ENCODE measurements around the gene MAP2K2. TPM values are rescaled to one million over a fixed set of nuclear protein-coding genes. Genes with fewer than 3 reads are reported as not detected.
A peak's percentile ranks its signal among the peaks of the same experiment; 100 is the strongest.
"Not testable (repeated sequence)": the region's sequence is repeated elsewhere in the genome, so short reads cannot be mapped to it uniquely, and the experiment has no call there.

The MAP2K2 gene
- total RNA-seq, 2 donors from 2014 or later, result 56.8 to 92.0 TPM

DNA sequence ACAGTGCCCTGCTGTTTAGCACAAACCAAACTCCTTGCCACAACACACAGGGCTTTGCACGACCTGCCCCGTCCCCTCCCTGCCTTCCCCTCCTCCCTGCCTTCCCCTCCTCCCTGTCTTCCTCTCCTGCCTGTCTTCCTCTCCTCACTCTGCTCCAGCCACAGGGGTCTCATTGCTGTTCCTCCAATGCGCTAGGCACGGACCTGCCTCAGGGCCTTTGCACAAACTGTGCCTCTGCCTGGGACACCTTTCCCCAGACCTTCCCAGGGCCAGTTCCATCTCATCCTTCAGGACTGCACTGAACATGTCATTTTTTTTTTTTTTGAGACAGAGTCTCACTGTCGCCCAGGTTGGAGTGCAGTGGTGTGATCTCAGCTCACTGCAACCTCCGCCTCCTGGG, 27.7 kb upstream of the MAP2K2 start:
- WGBS, 2 donors, result 79% methylated on average over 6 of the region's 6 CpGs
- ATAC-seq (no peak), DNase-seq (no peak)
- TF ChIP-seq POLR2A (IDR thresholded peaks at IDR 0.05), result no peak
- TF ChIP-seq, protein P1, sequence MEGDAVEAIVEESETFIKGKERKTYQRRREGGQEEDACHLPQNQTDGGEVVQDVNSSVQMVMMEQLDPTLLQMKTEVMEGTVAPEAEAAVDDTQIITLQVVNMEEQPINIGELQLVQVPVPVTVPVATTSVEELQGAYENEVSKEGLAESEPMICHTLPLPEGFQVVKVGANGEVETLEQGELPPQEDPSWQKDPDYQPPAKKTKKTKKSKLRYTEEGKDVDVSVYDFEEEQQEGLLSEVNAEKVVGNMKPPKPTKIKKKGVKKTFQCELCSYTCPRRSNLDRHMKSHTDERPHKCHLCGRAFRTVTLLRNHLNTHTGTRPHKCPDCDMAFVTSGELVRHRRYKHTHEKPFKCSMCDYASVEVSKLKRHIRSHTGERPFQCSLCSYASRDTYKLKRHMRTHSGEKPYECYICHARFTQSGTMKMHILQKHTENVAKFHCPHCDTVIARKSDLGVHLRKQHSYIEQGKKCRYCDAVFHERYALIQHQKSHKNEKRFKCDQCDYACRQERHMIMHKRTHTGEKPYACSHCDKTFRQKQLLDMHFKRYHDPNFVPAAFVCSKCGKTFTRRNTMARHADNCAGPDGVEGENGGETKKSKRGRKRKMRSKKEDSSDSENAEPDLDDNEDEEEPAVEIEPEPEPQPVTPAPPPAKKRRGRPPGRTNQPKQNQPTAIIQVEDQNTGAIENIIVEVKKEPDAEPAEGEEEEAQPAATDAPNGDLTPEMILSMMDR (IDR thresholded peaks at IDR 0.05), result no peak
- H3K4me1 ChIP-seq, result peaks cover 20% of the 10 kb centered on the region
- intact Hi-C loops (cut with DNase I), result no loop called here
- no peaks in the 10 kb centered on the region for H3K9me3 ChIP-seq
- no peaks in the 10 kb centered on the region for H3K27me3 ChIP-seq
- H3K4me3 ChIP-seq, result no peak overlapping the region
- H3K27ac ChIP-seq, result no peak overlapping the region
- no peaks in the 10 kb centered on the region for H3K36me3 ChIP-seq (replicated peaks in 1 of 2; ENCODE audit: insufficient read depth in 1 of 2, low read depth in 2 of 2)

DNA sequence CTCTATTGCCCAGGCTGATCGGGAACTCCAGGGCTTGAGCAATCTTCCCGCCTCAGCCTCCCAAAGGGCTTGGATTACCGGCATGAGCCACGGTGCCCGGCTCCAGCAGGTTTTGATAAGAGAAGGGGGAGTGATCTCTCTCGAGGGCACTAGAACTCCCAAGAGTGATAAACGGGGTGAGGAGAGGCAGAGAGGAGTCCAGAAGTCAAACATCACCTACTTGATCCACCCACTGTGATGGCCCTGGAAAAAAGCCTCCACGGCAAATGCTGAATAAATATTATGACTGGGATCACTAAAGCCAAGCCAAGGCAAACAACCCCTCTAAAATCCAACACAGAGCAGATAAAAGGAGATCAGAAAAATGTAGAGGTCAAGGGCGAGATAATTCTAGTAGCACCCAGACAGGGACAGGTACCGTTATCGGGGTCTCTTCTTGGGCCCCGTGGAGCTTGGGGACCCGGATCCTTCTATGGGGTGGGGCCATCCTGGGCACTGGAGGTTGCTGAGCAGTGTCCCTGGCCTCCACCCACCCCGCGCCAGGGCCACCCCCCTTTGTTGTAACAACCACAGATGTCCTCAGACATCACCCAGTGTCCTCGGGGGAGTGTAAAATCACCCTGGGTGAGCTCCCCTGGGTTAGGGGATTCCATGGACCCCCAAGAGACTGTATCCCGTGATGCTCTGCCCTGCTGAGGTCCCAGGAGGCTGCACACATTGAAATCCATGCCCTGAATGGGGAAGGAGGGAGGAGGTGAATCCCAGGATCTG, 25.8 kb upstream of the MAP2K2 start:
- ATAC-seq (peak; percentile 39), DNase-seq (peak in 2 of 4 donors; percentile 22 to 43)
- intact Hi-C loops (cut with DNase I), result no loop called here
- Histone ChIP-seq H3K4me3 (no peak overlapping the region), H3K4me1 (peaks cover 31% of the 10 kb centered on the region), H3K27me3 (no peaks in the 10 kb centered on the region), H3K36me3 (replicated peaks in 1 of 2; ENCODE audit: insufficient read depth in 1 of 2, low read depth in 2 of 2) (no peaks in the 10 kb centered on the region), H3K9me3 (no peaks in the 10 kb centered on the region), H3K27ac (peak overlapping the region in 1 of 4 donors; percentile 49)
- 22 to 28% methylated on average over 15 to 17 of the region's 17 CpGs for WGBS, 2 donors
- TF ChIP-seq, protein P1 (IDR thresholded peaks at IDR 0.05), result no peak
- no peak for TF ChIP-seq POLR2A (IDR thresholded peaks at IDR 0.05)

DNA sequence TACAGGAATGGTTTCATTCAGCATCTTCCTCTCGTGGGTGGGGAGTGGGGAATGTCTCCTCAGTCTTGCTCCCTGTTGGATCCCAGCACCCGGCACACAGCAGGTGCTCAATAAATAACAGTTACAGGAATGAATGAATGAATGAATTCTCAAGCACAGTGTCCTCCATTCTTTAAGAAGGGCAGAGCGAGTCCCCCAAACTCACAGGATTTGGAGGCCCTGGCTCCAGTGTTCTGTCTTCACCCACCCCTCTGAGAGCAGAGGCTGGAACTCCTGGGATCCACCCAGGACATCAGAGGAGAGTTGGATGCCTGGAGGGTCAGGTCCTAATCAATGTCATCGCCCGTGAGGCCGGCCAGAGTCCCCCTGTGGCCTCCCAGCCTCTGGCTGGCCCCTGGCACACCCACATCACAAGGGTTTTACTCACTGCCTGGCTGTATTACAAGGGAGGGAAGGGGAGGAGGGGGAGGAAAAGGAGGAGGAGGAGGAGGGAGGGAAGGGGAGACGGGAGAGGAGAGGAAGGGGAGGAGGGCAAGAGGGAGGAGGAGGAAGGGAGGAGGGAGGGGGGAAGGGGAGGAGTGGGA, 20.8 kb upstream of the MAP2K2 start:
- H3K4me3 ChIP-seq, result no peak overlapping the region
- H3K27me3 ChIP-seq, result no peaks in the 10 kb centered on the region
- no peak overlapping the region for H3K27ac ChIP-seq
- no peaks in the 10 kb centered on the region for H3K9me3 ChIP-seq
- no peak for DNase-seq
- intact Hi-C loops (cut with DNase I), result no loop called here
- peaks cover 32% of the 10 kb centered on the region for H3K4me1 ChIP-seq
- WGBS, 2 donors, result 46 to 48% methylated on average over 6 to 7 of the region's 7 CpGs
- ATAC-seq, result no peak
- TF ChIP-seq, protein P1 (IDR thresholded peaks at IDR 0.05), result no peak
- no peak for TF ChIP-seq POLR2A (IDR thresholded peaks at IDR 0.05)
- H3K36me3 ChIP-seq (replicated peaks in 1 of 2; ENCODE audit: insufficient read depth in 1 of 2, low read depth in 2 of 2), result no peaks in the 10 kb centered on the region

DNA sequence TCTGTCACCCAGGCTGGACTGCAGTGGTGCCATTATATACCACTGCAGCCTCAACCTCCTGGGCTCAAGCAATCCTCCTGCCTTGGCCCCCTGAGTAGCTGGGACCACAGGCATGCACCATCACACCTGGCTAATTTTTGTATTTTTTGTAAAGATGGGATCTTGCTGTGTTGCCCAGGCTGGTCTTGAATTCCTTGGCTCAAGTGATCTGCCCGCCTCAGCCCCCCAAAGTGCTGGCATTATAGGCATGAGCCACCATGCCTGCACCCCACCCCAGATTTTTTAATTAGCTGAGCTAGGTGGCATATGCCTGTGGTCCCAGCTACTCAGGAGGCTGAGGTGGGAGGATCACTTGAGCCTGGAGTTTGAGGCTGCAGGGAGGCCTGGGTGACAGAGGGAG, 19.0 kb upstream of the MAP2K2 start:
- ATAC-seq; intact Hi-C loops (cut with DNase I); H3K27me3 ChIP-seq; H3K36me3 ChIP-seq (replicated peaks in 1 of 2; ENCODE audit: insufficient read depth in 1 of 2, low read depth in 2 of 2); H3K9me3 ChIP-seq; DNase-seq; H3K27ac ChIP-seq; H3K4me3 ChIP-seq: not testable (repeated sequence)
- 89 to 100% methylated on average over 1 of the region's 1 CpG for WGBS, 2 donors
- peaks cover 19% of the 10 kb centered on the region for H3K4me1 ChIP-seq

DNA sequence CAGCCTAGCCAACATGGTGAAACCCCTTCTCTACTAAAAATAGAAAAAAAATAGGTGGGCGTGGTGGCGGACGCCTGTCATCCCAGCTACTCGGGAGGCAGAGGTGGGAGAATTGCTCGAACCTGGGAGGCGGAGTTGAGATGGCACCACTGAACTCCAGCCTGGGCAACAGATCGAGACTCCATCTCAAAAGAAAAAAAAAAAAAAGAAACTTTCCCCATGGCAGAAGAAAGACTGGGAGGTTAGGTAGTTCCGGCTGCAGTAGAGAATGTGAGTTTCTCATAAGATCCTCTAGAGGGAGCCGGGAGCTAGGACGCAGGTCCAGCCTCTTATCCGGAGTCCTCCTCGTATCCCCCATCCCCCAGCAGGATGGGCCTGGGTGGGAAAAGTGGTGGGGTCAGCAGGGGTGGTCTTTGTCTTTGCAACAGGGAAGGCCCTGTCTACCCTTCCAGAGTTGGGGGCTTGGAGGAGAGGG, 16.4 kb upstream of the MAP2K2 start:
- H3K4me1 ChIP-seq, result peaks cover 8% of the 10 kb centered on the region
- DNase-seq, result peak; percentile 20 to 53 (median 47)
- intact Hi-C loops (cut with DNase I), result no loop called here
- H3K4me3 ChIP-seq, result no peak overlapping the region
- no peaks in the 10 kb centered on the region for H3K36me3 ChIP-seq (replicated peaks in 1 of 2; ENCODE audit: insufficient read depth in 1 of 2, low read depth in 2 of 2)
- H3K27ac ChIP-seq, result no peak overlapping the region
- TF ChIP-seq, protein P1 (IDR thresholded peaks at IDR 0.05), result peak; percentile 14 to 67 (median 51)
- TF ChIP-seq POLR2A (IDR thresholded peaks at IDR 0.05), result no peak
- no peaks in the 10 kb centered on the region for H3K9me3 ChIP-seq
- WGBS, 2 donors, result 19 to 22% methylated on average over 12 of the region's 12 CpGs
- ATAC-seq, result peak; percentile 91
- H3K27me3 ChIP-seq, result no peaks in the 10 kb centered on the region

Measured in body of pancreas (tissue), 4 donors.